Right lobe of liver (tissue), 4 donors: Measurements from ENCODE around the gene FCER1G.
"Not testable (repeated sequence)": the region's sequence is repeated elsewhere in the genome, so short reads cannot be mapped to it uniquely, and the experiment has no call there.

Source experiments
- POLR2A ChIP-seq: fragments of 450-650 bp; IDR thresholded peaks from one replicate; pipeline ENCODE4 v1.6.1; 2017; ENCODE audit warnings: antibody characterized with exemption, mild to moderate bottlenecking
- TF ChIP-seq, protein P1 (sequence below), 4 donors: fragments of 200-600 bp in 3 of 4; fragments of 450-650 bp in 1 of 4; IDR thresholded peaks; one replicate each; pipeline versions ENCODE4 v1.5.1 to v1.8.0; 2016 to 2022; ENCODE audit warnings: antibody characterized with exemption in 4 of 4, mild to moderate bottlenecking in 2 of 4
- donor health status: DM: no; HTN: no; CAD: no.
- donor health status: DM: no; HTN: no; CAD: no.
- donor health status: DM: no; HTN: yes; CAD: no.

DNA sequence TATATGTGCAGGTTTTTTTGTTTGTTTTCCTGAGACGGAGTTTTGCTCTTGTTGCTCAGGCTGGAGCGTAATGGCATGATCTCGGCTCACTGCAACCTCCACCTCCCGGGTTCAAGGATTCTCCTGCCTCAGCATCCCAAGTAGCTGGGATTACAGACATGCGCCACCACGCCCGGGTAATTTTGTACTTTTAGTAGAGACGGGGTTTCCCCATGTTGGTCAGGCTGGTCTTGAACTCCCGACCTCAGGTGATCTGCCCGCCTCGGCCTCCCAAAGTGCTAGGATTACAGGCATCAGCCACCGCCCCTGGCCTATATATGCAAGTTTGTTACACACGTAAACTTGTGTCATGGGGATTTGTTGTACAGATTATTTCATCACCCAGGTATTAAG, 9.6 kb downstream of the FCER1G start:
- TF ChIP-seq, protein P1, sequence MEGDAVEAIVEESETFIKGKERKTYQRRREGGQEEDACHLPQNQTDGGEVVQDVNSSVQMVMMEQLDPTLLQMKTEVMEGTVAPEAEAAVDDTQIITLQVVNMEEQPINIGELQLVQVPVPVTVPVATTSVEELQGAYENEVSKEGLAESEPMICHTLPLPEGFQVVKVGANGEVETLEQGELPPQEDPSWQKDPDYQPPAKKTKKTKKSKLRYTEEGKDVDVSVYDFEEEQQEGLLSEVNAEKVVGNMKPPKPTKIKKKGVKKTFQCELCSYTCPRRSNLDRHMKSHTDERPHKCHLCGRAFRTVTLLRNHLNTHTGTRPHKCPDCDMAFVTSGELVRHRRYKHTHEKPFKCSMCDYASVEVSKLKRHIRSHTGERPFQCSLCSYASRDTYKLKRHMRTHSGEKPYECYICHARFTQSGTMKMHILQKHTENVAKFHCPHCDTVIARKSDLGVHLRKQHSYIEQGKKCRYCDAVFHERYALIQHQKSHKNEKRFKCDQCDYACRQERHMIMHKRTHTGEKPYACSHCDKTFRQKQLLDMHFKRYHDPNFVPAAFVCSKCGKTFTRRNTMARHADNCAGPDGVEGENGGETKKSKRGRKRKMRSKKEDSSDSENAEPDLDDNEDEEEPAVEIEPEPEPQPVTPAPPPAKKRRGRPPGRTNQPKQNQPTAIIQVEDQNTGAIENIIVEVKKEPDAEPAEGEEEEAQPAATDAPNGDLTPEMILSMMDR (IDR thresholded peaks at IDR 0.05) = not testable (repeated sequence)
- TF ChIP-seq POLR2A = not testable (repeated sequence)
